ENCODE results near the gene MRPL44. TPM values are rescaled to one million over a fixed set of nuclear protein-coding genes. Genes with fewer than 3 reads are reported as not detected.

MRPL44 gene
- total RNA-seq, 1 experiment from 2014 or later = 24.8 TPM

DNA sequence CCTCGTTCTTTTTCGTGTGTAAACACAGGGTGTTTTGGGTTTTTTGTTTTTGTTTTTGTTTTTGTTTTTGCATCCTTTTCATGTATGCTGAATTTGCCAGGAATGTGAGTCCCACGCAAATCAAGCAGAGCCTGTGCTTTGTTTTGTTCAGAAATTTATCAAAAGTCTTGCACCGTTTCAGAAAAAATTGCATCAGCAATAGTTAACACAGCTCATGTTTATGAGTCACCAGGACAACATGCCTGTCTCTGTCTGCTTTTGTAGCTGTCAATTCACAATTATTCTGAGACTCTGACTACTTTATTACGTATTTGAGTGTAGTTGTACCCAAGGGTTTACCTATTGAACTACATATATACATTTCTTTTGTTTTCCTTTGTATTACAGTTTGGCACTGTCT, 38.3 kb downstream of the MRPL44 start:
- H3K27me3 ChIP-seq (ENCODE audit: low read length) = no peaks in the 10 kb centered on the region
- no peaks in the 10 kb centered on the region for H3K79me2 ChIP-seq (ENCODE audit: low read length)
- no TSS peak for BruUV-seq (replicated peaks)
- intact Hi-C loops (cut with micrococcal nuclease) = loop anchor here (2.0 kb wide), 1 partner anchor 89 kb away; no protein-coding TSS in a partner anchor
- no peaks in the 10 kb centered on the region for H4K20me1 ChIP-seq (ENCODE audit: low read length)
- no peaks in the 10 kb centered on the region for H3K9me3 ChIP-seq (ENCODE audit: low read length)
- no peaks in the 10 kb centered on the region for H3F3A ChIP-seq (ENCODE audit: low read length, unreplicated experiment)
- DNase-seq (peak; percentile 44), ATAC-seq (no peak)
- POLR2A ChIA-PET (ENCODE audit: unreplicated experiment) = no interaction called here
- no peak overlapping the region for H3K27ac ChIP-seq (ENCODE audit: low read length)
- TF ChIP-seq EZH2phosphoT487 (IDR thresholded peaks at IDR 0.05; ENCODE audit: borderline replicate concordance, low read length) (no peak), EZH2 (IDR thresholded peaks at IDR 0.05; ENCODE audit: low read length, unreplicated experiment) (no peak), CTCF (conservative IDR thresholded peaks at IDR 0.05; ENCODE audit: low read depth, low read length) (no peak)
- no peak overlapping the region for H3K4me3 ChIP-seq (ENCODE audit: low read length)
- H3K4me1 ChIP-seq (ENCODE audit: insufficient read depth, low read length) = 0 out of 2 replicates have a peak, but pooled peaks cover 3% of the 10 kb centered on the region
- H3K9ac ChIP-seq (ENCODE audit: low read length) = no peak overlapping the region
- H3K36me3 ChIP-seq (ENCODE audit: low read depth, low read length) = no peaks in the 10 kb centered on the region
- H3K4me2 ChIP-seq (ENCODE audit: low read length) = no peak overlapping the region
- H3K9me2 ChIP-seq (replicated peaks; ENCODE audit: low read length) = no peaks in the 10 kb centered on the region
- H2AFZ ChIP-seq (ENCODE audit: low read length) = no peak overlapping the region
- CTCF ChIA-PET = interaction anchor here (1.5 kb wide), 1 partner anchor 289 kb away, joined by 10 read pairs; no protein-coding TSS in a partner anchor

DNA sequence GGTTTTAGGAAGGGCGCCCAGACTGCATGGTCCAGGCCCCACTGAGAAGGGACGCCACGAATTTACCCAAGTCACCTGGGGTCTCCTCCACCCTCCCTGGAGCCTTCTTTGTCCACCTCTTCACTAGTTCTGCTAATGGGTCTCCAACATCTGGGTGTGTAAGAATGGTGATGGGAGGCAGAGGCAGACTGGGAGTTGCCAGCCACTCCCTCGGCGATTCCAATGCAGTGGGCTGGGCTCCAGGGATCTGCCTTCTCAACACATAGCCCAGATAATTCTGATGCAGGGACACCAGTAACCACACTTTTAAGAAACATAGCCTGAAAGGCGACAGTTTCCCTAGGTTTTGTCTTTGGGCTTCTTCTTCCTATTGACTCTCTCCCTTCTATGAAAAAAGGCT, 39.1 kb downstream of the MRPL44 start:
- no peaks in the 10 kb centered on the region; the same call in 1 of the 2 replicates for H3K36me3 ChIP-seq (ENCODE audit: low read depth, low read length)

More for the DNA sequence above, 39.1 kb downstream of the MRPL44 start:
- Histone ChIP-seq H3K27ac (ENCODE audit: low read length) (no peak overlapping the region), H3K4me3 (ENCODE audit: low read length) (no peak overlapping the region), H3K79me2 (ENCODE audit: low read length) (no peaks in the 10 kb centered on the region), H3K9me3 (ENCODE audit: low read length) (no peaks in the 10 kb centered on the region), H3K9me2 (replicated peaks; ENCODE audit: low read length) (no peaks in the 10 kb centered on the region), H3K4me1 (ENCODE audit: insufficient read depth, low read length) (0 out of 2 replicates have a peak, but pooled peaks cover 3% of the 10 kb centered on the region), H3K9ac (ENCODE audit: low read length) (no peak overlapping the region), H2AFZ (ENCODE audit: low read length) (no peak overlapping the region), H4K20me1 (ENCODE audit: low read length) (no peaks in the 10 kb centered on the region), H3K4me2 (ENCODE audit: low read length) (no peak overlapping the region), H3F3A (ENCODE audit: low read length, unreplicated experiment) (no peaks in the 10 kb centered on the region), H3K27me3 (ENCODE audit: low read length) (no peaks in the 10 kb centered on the region)
- TF ChIP-seq EZH2phosphoT487 (IDR thresholded peaks at IDR 0.05; ENCODE audit: borderline replicate concordance, low read length) = no peak
- no peak for TF ChIP-seq EZH2 (IDR thresholded peaks at IDR 0.05; ENCODE audit: low read length, unreplicated experiment)
- no peak for TF ChIP-seq CTCF (conservative IDR thresholded peaks at IDR 0.05; ENCODE audit: low read depth, low read length)
- no TSS peak for BruUV-seq (replicated peaks)
- ATAC-seq = no peak
- POLR2A ChIA-PET (ENCODE audit: unreplicated experiment) = interaction anchor here (0.6 kb wide), 1 partner anchor 30 kb away, joined by 3 read pairs; no protein-coding TSS in a partner anchor
- CTCF ChIA-PET = no interaction called here
- intact Hi-C loops (cut with micrococcal nuclease) = no loop called here
- DNase-seq = no peak
